Prostate gland (tissue), 2 donors: Measurements from ENCODE around the gene DLGAP1.

ENCODE experiments used
- CTCF ChIP-seq, 4 experiments: fragments of 200-600 bp in 2 of 4; fragments of 450-650 bp in 2 of 4; sonication (generic) in 2 of 4; IDR thresholded peaks; 1 replicate in 3 of 4; 2 replicates in 1 of 4; pipeline ENCODE4 v1.5.1; 2016 to 2019; ENCODE audit warnings: antibody characterized with exemption in 4 of 4, mild to moderate bottlenecking in 2 of 4, moderate library complexity in 2 of 4
- POLR2AphosphoS5 ChIP-seq: sonication (generic); formaldehyde crosslinking; IDR thresholded peaks from one replicate; pipeline ENCODE4 v1.6.1; 2017; ENCODE audit warnings: antibody characterized with exemption

DNA sequence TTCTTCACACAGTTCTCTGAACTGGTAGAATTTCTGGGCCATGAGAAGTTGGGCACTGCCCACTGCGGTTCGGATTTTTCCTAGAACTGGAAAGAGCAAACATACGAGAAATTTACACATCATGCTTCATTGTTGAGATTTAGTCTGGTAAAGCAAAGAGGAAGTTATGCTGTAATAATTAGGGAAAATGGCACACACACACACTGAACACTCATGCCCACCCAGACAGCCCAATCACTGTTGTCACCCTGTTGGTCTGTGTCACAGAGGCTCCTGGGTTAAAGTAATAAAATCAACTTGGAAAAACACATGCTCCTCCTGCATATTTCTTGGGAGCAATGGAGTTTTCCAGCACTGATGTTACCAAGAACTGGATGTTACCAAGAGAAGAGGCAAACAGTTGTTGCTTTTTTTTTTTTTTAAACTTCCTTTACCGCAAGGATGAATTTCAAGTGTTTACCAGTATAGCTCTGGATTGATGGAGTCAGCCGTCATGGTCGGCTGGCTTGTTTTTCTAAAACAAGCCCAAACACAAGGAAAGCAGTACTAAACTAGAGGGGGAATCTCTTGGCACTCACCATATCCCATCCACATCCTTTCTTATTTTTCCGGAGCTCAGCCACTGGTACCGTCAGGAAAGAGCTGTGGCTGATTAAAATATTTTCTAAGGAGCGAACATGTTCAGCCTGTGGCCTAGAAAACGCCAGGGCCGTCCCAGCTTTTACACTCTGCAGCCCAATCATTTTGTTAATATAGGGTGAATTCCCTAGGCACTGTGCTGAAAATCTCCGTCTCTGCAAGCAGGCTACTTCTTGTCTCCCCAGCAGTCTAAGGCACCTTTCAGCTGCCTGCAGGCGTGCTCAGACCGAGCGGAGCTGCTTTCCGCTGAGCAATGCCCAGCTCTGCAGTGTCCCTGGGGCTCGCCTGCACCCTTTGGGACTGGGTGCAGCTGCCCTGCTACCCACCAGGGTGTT is 946.2 kb downstream of the DLGAP1 start:
- TF ChIP-seq CTCF (IDR thresholded peaks at IDR 0.05) = no peak
- TF ChIP-seq POLR2AphosphoS5 = no peak
